ENCODE data around the gene CFAP298.
A peak's percentile ranks its signal among the peaks of the same experiment; 100 is the strongest.

Gene CFAP298

GRCh38 chr21:32599091-32599490 lies 13.1 kb downstream of the CFAP298 start:
- Histone ChIP-seq H3K9me3 (ENCODE audit: severe bottlenecking) (no peaks in the 10 kb centered on the region), H3K4me3 (ENCODE audit: severe bottlenecking) (no peak overlapping the region), H3K4me1 (ENCODE audit: insufficient read depth, poor library complexity, severe bottlenecking) (peaks cover 11% of the 10 kb centered on the region), H3K27ac (ENCODE audit: poor library complexity, severe bottlenecking) (peak overlapping the region; percentile 15), H3K27me3 (ENCODE audit: insufficient read depth, poor library complexity, severe bottlenecking) (no peaks in the 10 kb centered on the region), H3K36me3 (ENCODE audit: low read depth) (peaks cover 35% of the 10 kb centered on the region)
- TF ChIP-seq, protein P1, sequence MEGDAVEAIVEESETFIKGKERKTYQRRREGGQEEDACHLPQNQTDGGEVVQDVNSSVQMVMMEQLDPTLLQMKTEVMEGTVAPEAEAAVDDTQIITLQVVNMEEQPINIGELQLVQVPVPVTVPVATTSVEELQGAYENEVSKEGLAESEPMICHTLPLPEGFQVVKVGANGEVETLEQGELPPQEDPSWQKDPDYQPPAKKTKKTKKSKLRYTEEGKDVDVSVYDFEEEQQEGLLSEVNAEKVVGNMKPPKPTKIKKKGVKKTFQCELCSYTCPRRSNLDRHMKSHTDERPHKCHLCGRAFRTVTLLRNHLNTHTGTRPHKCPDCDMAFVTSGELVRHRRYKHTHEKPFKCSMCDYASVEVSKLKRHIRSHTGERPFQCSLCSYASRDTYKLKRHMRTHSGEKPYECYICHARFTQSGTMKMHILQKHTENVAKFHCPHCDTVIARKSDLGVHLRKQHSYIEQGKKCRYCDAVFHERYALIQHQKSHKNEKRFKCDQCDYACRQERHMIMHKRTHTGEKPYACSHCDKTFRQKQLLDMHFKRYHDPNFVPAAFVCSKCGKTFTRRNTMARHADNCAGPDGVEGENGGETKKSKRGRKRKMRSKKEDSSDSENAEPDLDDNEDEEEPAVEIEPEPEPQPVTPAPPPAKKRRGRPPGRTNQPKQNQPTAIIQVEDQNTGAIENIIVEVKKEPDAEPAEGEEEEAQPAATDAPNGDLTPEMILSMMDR (IDR thresholded peaks at IDR 0.05; ENCODE audit: poor library complexity, severe bottlenecking), result no peak
- DNase-seq (ENCODE audit: low spot score) (no peak), ATAC-seq (ENCODE audit: low read depth) (no peak)

- peak overlapping the region; percentile 55 for H3K27ac ChIP-seq (ENCODE audit: poor library complexity, severe bottlenecking)
These were observed 15.0 kb downstream of the CFAP298 start for GRCh38 chr21:32597205-32597604.

DNA sequence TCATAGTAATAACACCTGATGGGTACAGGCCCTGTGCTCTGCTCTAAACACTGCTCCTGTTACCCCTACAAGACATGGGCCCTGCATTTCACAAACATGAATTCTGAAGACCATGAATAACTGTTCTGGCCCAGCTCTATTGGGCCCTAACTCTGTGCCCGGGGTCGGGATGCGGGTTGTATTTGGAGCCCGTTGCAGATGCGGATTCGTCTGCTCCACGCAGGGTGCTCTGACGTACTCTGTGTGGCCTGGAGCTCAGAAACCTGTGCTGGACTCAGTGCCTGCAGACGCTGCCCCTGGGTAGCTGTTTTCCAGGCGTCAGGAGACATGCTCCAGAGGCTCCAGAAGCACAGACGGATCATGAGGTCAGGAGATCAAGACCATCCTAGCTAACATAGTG lies 16.7 kb downstream of the CFAP298 start:
- no peak overlapping the region for H3K4me3 ChIP-seq (ENCODE audit: severe bottlenecking)
- no peak for ATAC-seq (ENCODE audit: low read depth)
- H3K36me3 ChIP-seq (ENCODE audit: low read depth), result peaks cover 5% of the 10 kb centered on the region; the same call in 1 of the 2 replicates
- no peaks in the 10 kb centered on the region for H3K9me3 ChIP-seq (ENCODE audit: severe bottlenecking)
- DNase-seq (ENCODE audit: low spot score), result no peak
- no peaks in the 10 kb centered on the region for H3K27me3 ChIP-seq (ENCODE audit: insufficient read depth, poor library complexity, severe bottlenecking)
- TF ChIP-seq, protein P1 (IDR thresholded peaks at IDR 0.05; ENCODE audit: poor library complexity, severe bottlenecking), result no peak
- peaks cover 11% of the 10 kb centered on the region for H3K4me1 ChIP-seq (ENCODE audit: insufficient read depth, poor library complexity, severe bottlenecking)
- H3K27ac ChIP-seq (ENCODE audit: poor library complexity, severe bottlenecking), result no peak overlapping the region

More at GRCh38 chr21:32597205-32597604, 15.0 kb downstream of the CFAP298 start:
- ATAC-seq (ENCODE audit: low read depth) (peak; percentile 93), DNase-seq (ENCODE audit: low spot score) (no peak)
- Histone ChIP-seq H3K4me1 (ENCODE audit: insufficient read depth, poor library complexity, severe bottlenecking) (peaks cover 11% of the 10 kb centered on the region), H3K4me3 (ENCODE audit: severe bottlenecking) (no peak overlapping the region), H3K36me3 (ENCODE audit: low read depth) (peaks cover 17% of the 10 kb centered on the region), H3K9me3 (ENCODE audit: severe bottlenecking) (no peaks in the 10 kb centered on the region), H3K27me3 (ENCODE audit: insufficient read depth, poor library complexity, severe bottlenecking) (no peaks in the 10 kb centered on the region)
- TF ChIP-seq, protein P1 (IDR thresholded peaks at IDR 0.05; ENCODE audit: poor library complexity, severe bottlenecking), result no peak

DNA sequence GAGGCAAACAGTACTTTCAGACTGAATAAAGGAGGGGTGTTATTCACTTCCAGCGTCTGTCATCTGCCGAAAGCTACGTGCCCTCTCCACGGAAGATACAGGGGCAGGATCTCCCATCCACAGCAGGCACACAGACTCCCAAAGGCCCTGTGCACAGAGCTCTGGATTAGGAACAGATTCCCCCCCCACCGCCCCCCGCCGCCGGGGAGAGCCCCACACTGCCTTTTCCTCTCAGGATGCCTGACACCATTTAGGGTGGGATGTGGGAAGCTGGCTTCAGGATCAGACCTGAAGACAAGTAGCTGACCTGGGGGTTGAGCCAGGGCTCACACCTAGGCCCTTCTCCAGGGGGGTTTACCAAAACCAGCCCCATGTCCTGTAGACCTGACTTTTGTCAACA lies 18.5 kb downstream of the CFAP298 start:
- H3K27me3 ChIP-seq (ENCODE audit: insufficient read depth, poor library complexity, severe bottlenecking), result no peaks in the 10 kb centered on the region
- H3K9me3 ChIP-seq (ENCODE audit: severe bottlenecking), result no peaks in the 10 kb centered on the region
- H3K36me3 ChIP-seq (ENCODE audit: low read depth), result no peaks in the 10 kb centered on the region
- ATAC-seq (ENCODE audit: low read depth) (no peak), DNase-seq (ENCODE audit: low spot score) (no peak)
- H3K27ac ChIP-seq (ENCODE audit: poor library complexity, severe bottlenecking), result no peak overlapping the region
- no peak overlapping the region for H3K4me3 ChIP-seq (ENCODE audit: severe bottlenecking)
- TF ChIP-seq, protein P1 (IDR thresholded peaks at IDR 0.05; ENCODE audit: poor library complexity, severe bottlenecking), result no peak
- H3K4me1 ChIP-seq (ENCODE audit: insufficient read depth, poor library complexity, severe bottlenecking), result peaks cover 11% of the 10 kb centered on the region

DNA sequence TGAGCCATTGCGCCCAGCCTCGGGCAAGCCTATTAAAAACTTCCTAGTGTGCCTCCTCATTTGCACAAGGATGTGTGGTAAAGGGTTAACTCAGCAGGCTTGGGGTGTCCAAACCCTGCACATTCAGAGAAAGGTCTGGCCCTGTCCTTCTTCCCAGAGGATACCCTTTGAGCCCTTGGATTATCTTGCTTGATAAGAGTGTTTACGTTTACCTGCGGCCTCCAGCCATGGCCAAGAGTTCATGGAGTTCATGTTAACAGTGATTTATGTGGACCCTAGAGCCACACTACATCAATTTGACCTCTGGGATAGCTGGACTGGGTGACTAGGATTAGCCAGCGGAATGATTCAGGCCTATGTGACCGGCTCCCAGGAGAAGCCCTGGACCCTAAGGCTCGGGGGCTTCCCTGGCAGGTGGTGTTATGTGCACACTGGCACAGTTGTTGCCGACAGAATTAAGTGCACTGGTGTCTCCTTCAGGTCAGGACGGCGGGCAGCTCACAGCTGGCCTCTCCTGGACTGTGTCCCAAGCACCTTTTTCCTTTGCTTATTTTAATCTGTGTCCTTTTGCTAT lies 19.2 kb downstream of the CFAP298 start:
- Histone ChIP-seq H3K27me3 (ENCODE audit: insufficient read depth, poor library complexity, severe bottlenecking) (no peaks in the 10 kb centered on the region), H3K27ac (ENCODE audit: poor library complexity, severe bottlenecking) (no peak overlapping the region), H3K4me3 (ENCODE audit: severe bottlenecking) (no peak overlapping the region), H3K36me3 (ENCODE audit: low read depth) (no peaks in the 10 kb centered on the region), H3K4me1 (ENCODE audit: insufficient read depth, poor library complexity, severe bottlenecking) (peaks cover 11% of the 10 kb centered on the region), H3K9me3 (ENCODE audit: severe bottlenecking) (no peaks in the 10 kb centered on the region)
- ATAC-seq (ENCODE audit: low read depth), result no peak
- TF ChIP-seq, protein P1 (IDR thresholded peaks at IDR 0.05; ENCODE audit: poor library complexity, severe bottlenecking), result no peak
- DNase-seq (ENCODE audit: low spot score), result no peak
